Measurements from ENCODE around the gene EYA3. TPM values are rescaled to one million over a fixed set of nuclear protein-coding genes. Genes with fewer than 3 reads are reported as not detected.

The EYA3 gene
- total RNA-seq, 1 experiment from 2014 or later, result 32.7 TPM

- peak; percentile 59 for DNase-seq
- Mint-ChIP-seq H3K36me3 (ENCODE audit: insufficient read depth in 1 of 3, low read depth in 3 of 3) (no peaks in the 10 kb centered on the region), H3K4me3 (peak overlapping the region in 1 of 2 experiments; percentile 1; a peak in 1 of 5 replicates), H3K9me3 (no peaks in the 10 kb centered on the region; a peak in 1 of 5 replicates), H3K27me3 (ENCODE audit: low read depth) (peaks cover 3% of the 10 kb centered on the region; the same call in 1 of the 2 replicates), H3K4me1 (peaks cover 7 to 14% of the 10 kb centered on the region in 2 experiments), H3K27ac (peak overlapping the region in 1 of 3 experiments; percentile 20; a peak in 2 of 7 replicates)
- Histone ChIP-seq H4K8ac (replicated peaks; ENCODE audit: insufficient read length, low read depth, low read length) (no peak overlapping the region), H2AFZ (ENCODE audit: low read length) (peak overlapping the region; percentile 88), H2BK120ac (ENCODE audit: low read depth, low read length, poor library complexity, severe bottlenecking) (no peak overlapping the region), H3K23ac (ENCODE audit: insufficient read length, low read depth, low read length) (no peak overlapping the region), H2BK15ac (ENCODE audit: low read depth, low read length) (no peak overlapping the region), H2BK12ac (ENCODE audit: insufficient read length, low read depth, low read length) (no peak overlapping the region), H3K79me2 (ENCODE audit: insufficient read depth, low read length) (peaks cover 3% of the 10 kb centered on the region; the same call in 1 of the 2 replicates), H3K4me2 (ENCODE audit: insufficient read depth, insufficient read length, low read length) (no peak overlapping the region), H3K56ac (ENCODE audit: insufficient read length, low read depth, low read length) (no peak overlapping the region), H3K4me1 (ENCODE audit: insufficient read depth, low read length) (no peaks in the 10 kb centered on the region), H4K91ac (ENCODE audit: insufficient read length, low read depth, low read length) (no peak overlapping the region), H3K79me1 (ENCODE audit: insufficient read depth, low read depth, low read length, poor library complexity, severe bottlenecking) (no peaks in the 10 kb centered on the region), H3K27me3 (ENCODE audit: insufficient read depth, low read length) (no peaks in the 10 kb centered on the region), H3K23me2 (ENCODE audit: insufficient read length, low read depth, low read length, poor library complexity, severe bottlenecking) (peaks cover 8% of the 10 kb centered on the region), H3K27ac (ENCODE audit: insufficient read length, low read depth, low read length) (no peak overlapping the region), H3K14ac (ENCODE audit: insufficient read depth, low read length) (no peak overlapping the region), H2BK20ac (ENCODE audit: low read depth, low read length, poor library complexity, severe bottlenecking) (no peak overlapping the region), H3K9me3 (ENCODE audit: control insufficient read depth, low read depth, low read length) (no peaks in the 10 kb centered on the region), H3T11ph (ENCODE audit: low read length) (no peak overlapping the region), H3K18ac (ENCODE audit: insufficient read length, low read depth, low read length) (no peak overlapping the region), H4K5ac (ENCODE audit: insufficient read length, low read depth, low read length) (no peak overlapping the region), H2AK5ac (ENCODE audit: insufficient read length, low read length) (no peak overlapping the region), H3K9ac (ENCODE audit: extremely low read depth, insufficient read length, low read length) (no peak overlapping the region), H4K20me1 (ENCODE audit: control insufficient read depth, insufficient read depth, insufficient read length) (no peaks in the 10 kb centered on the region), H3K4ac (ENCODE audit: low read depth, low read length) (no peak overlapping the region), H2BK5ac (ENCODE audit: insufficient read length, low read length) (no peak overlapping the region)
- TF ChIP-seq CTCF (conservative IDR thresholded peaks at IDR 0.05), result peak; percentile 89
- no CpG with 5 or more reads among the region's 6 CpGs for WGBS (ENCODE audit: extremely low coverage, insufficient read length, low lambda C conversion rate)
These were observed 2.8 kb upstream of the EYA3 start for GRCh38 chr1:28091043-28091781.

All from H9 (cell line).